Measurements from ENCODE around the gene GUCD1. TPM values are rescaled to one million over a fixed set of nuclear protein-coding genes. Genes with fewer than 3 reads are reported as not detected.
A peak's percentile ranks its signal among the peaks of the same experiment; 100 is the strongest.

The GUCD1 gene
- total and polyA plus RNA-seq, 2 of the 13 experiments (the other 11 are each of a cell fraction or from before 2014, with no cell fraction given) = 128 to 245 TPM

GRCh38 chr22:24592851-24593558 is 38.1 kb upstream of the GUCD1 start, which contains the start of gene LRRC75B (continued):
- TF ChIP-seq BCL3 (CRISPR knock-in tag; IDR thresholded peaks at IDR 0.05) = no peak; the same call in 1 of the 2 replicates
- TF ChIP-seq ZSCAN25 (CRISPR knock-in tag; IDR thresholded peaks at IDR 0.05) = no peak
- 0 out of 2 replicates have a peak, but pooled peaks have one; percentile 23 for TF ChIP-seq RERE (CRISPR knock-in tag; IDR thresholded peaks at IDR 0.05; ENCODE audit: low read depth)
- no peak for TF ChIP-seq TBL1XR1 (IDR thresholded peaks at IDR 0.05; ENCODE audit: borderline replicate concordance, low read length, partially characterized antibody)
- peak; percentile 89 for TF ChIP-seq ZFY (CRISPR knock-in tag; IDR thresholded peaks at IDR 0.05)
- TF ChIP-seq ZNF850 (CRISPR knock-in tag; conservative IDR thresholded peaks at IDR 0.05) = no peak
- TF ChIP-seq TARDBP (CRISPR knock-in tag; IDR thresholded peaks at IDR 0.05) = peak; percentile 91
- TF ChIP-seq ZNF629 (CRISPR knock-in tag; conservative IDR thresholded peaks at IDR 0.05) = no peak; the same call in 1 of the 2 replicates
- TF ChIP-seq ZSCAN12 (CRISPR knock-in tag; IDR thresholded peaks at IDR 0.05) = no peak; the same call in 1 of the 2 replicates
- peak; percentile 93 for TF ChIP-seq ZNF670 (CRISPR knock-in tag; IDR thresholded peaks at IDR 0.05; ENCODE audit: borderline replicate concordance)
- peak; percentile 80 for TF ChIP-seq YY1 (IDR thresholded peaks at IDR 0.05; ENCODE audit: insufficient read depth, insufficient replicate concordance, low read depth, low read length)
- peak; percentile 87 for TF ChIP-seq DRAP1 (CRISPR knock-in tag; IDR thresholded peaks at IDR 0.05)
- TF ChIP-seq POLR2AphosphoS5 (IDR thresholded peaks at IDR 0.05; ENCODE audit: low read depth, low read length) = peak; percentile 92
- no peak for TF ChIP-seq ZFAT (CRISPR knock-in tag; conservative IDR thresholded peaks at IDR 0.05)
- TF ChIP-seq ARNTL (CRISPR knock-in tag; IDR thresholded peaks at IDR 0.05) = no peak; the same call in 1 of the 2 replicates
- peak; percentile 97 for TF ChIP-seq ZFX (CRISPR knock-in tag; IDR thresholded peaks at IDR 0.05; ENCODE audit: low read depth)
- TF ChIP-seq JDP2 (CRISPR knock-in tag; IDR thresholded peaks at IDR 0.05; ENCODE audit: borderline replicate concordance) = no peak
- TF ChIP-seq ZNF33B (CRISPR knock-in tag; IDR thresholded peaks at IDR 0.05) = no peak
- no peak for TF ChIP-seq ZNF878 (CRISPR knock-in tag; IDR thresholded peaks at IDR 0.05)
- TF ChIP-seq CBX5 (CRISPR knock-in tag; IDR thresholded peaks at IDR 0.05; ENCODE audit: borderline replicate concordance) = no peak
